NCI-H1417 treated with DMSO at 0.1 percent for 48 hours (cell line): Measurements from ENCODE around the gene FOXP1.

Source experiments
- DNase-seq: peaks from one replicate; lab custom pipeline; 2025; lab: John Stamatoyannopoulos, UW

The FOXP1 gene

DNA sequence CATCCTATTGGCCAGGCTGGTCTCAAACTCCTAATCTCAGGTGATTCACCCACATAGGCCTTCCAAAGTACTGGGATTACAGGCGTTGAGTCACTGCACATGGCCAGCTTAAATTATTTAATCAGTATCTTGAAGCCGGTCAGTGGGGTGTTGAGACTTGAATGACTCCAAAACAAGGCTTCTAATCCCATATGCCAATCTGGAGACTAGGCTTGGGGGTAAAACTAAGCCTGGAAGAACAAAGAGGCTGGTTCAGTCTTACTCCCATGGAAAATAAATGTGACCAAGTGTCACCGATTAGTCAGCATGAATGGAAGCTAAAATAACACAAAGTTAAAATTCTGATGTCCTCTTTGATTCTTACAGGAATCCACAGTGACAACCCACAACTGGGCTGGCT, 509.1 kb downstream of the FOXP1 start:
- DNase-seq, result no peak

GRCh38 chr3:71072986-71073385, 510.5 kb downstream of the FOXP1 start:
- DNase-seq, result no peak

GRCh38 chr3:71072287-71072686, 511.2 kb downstream of the FOXP1 start:
- no peak for DNase-seq

GRCh38 chr3:71070497-71071463, 512.7 kb downstream of the FOXP1 start:
- no peak for DNase-seq

DNA sequence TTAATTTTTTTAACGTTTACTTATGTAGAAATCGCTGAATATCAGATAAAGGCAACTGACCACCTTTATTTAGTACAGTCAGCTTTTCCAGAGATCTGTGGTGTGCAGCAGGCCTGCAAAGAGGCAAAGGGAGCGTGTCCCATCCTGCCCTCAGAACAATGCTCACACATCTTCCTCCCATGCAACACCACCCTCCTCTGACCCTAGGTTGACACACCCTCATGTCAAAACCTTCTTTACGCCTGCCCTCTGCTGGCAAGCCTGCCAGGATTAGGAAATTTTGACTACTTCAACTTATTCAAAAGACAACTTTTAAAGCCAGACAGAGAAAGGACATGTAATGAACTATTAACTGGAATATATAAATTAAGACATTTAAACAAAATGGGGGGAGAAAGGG, 513.7 kb downstream of the FOXP1 start:
- DNase-seq, result no peak

GRCh38 chr3:71067977-71068654, 515.4 kb downstream of the FOXP1 start:
- DNase-seq, result no peak

DNA sequence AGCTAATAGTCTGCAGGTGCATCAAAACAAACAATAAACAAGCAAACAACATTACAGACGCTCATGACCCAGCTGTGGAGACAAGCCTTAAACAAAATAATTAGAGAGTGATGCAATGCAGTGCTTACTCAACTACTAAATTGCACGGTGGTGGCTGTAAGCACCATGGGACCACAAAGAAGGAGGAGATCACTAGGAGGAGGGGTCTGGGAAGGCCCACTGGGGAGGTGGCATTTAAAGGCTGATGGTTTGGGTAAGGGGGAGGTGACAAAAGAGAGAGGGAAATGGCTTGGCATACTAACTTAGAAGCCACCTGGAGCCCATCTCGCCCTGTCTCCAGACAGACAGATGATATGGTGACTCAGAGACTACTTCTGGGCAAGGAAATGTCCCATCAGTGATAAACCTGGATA, 516.7 kb downstream of the FOXP1 start:
- no peak for DNase-seq

DNA sequence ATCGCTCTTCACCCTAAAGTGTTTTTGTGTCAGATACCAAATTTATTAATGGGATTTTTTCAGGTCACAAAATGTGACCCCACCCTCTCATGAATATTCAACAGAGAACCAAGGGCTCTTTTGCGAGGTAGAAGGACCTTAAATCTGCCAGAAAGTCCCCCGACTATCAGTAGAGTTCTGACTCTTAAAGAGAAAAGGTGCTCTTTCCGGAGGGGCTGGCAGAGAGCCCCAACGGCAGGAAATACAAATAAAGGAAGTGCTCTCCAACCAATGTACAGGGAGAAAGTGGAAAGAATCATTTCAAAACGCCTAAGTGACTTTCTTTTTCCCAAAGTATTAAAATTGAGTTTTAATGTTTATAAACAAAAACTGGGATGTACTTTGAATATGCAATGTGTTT, 517.2 kb downstream of the FOXP1 start:
- DNase-seq, result no peak

- no peak for DNase-seq
Observed at GRCh38 chr3:71065764-71066013, 517.8 kb downstream of the FOXP1 start.

DNA sequence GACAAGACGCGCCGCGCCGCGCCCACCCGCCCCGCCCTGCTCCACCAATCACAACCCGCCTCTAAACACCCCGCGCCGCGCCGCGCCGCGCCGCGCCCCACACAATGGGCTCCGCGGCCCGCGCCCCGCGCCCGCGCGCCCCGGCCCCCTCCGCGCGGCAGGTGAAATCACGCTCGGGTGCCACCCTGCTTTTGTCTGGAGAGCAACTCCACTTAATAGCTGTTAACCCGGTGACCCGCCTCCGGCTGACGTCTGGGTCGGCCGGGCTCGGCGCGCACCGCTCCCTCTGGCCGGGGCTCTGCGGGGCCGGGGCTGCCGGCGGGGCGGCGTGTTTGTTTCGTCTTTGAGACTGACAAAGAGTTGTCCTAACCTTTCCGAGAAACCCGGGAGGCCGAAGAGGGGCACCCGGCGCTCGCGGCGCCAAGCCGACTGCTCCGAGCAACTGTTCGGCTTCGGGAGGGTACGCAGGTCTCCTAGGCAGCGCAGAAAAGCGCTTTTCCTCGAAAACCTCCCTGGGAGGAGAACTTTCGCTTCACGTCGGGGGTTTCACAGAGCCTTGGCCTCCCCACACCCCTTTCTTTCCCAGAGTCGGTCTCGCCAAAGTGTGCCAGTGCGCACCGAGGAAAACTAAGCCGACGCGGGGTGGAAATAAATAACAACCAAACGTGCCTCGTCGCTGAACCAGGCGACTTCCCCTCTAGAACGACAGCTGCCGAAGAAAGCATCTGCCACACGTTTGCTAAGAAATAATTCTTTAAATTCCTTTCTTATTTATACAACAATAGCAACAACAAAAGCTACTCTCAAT, 518.4 kb downstream of the FOXP1 start:
- no peak for DNase-seq

DNA sequence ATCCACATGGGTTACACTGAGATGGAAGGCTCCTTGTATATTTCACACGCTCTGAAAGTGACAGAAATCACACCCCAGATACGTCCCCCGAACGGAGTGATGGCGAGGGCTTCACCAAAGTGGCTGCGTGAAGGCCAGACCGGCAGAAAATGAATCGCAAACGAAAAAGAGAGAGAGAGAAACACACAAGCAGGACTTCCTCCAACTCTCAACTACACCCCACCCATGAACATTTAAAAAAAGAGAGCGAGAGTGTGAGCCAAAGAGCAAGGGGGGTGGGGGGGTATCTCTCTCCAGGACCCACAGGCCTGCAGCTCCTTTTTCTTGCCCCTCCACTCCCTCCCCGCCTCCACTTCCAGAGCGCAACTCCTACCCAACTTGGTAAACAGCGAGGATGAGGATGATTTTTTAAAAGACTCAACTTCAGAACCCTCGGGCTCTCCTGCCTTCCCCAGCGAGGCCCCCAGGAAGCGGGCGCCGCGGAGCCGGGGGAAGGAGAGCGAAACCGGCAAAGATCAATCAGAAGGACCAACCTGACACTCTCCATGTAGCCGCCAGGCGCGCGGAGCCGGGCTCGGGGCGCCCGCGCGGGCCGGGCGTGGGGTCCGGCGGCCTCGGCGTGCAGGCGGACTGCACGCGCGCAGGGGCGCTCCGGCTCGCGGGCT, 519.1 kb downstream of the FOXP1 start:
- DNase-seq, result no peak

DNA sequence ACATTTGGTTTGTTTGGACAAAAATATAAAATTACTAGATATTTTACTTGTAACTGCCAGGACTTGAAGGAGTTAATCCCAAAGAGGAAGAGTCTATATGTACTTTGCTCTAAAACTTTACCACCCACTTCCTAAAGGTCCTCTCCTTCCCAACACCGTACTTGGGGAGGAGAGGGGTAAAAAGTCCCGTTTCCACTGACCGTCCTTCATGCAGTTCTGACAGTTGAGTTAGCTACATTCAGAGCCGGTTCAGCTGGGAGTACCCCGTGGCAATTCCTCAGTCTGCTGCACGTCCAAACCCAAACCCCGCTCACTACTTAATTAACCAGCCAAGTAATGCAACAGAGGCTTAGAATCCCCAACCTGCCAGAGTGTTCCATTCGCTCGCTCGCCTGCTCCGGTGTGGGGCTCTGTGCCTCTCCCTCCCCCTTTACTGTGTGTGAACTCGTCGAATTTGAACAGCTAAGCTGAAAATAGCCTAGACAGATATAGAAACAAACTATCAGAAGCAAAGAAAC, 519.7 kb downstream of the FOXP1 start:
- DNase-seq, result no peak

DNA sequence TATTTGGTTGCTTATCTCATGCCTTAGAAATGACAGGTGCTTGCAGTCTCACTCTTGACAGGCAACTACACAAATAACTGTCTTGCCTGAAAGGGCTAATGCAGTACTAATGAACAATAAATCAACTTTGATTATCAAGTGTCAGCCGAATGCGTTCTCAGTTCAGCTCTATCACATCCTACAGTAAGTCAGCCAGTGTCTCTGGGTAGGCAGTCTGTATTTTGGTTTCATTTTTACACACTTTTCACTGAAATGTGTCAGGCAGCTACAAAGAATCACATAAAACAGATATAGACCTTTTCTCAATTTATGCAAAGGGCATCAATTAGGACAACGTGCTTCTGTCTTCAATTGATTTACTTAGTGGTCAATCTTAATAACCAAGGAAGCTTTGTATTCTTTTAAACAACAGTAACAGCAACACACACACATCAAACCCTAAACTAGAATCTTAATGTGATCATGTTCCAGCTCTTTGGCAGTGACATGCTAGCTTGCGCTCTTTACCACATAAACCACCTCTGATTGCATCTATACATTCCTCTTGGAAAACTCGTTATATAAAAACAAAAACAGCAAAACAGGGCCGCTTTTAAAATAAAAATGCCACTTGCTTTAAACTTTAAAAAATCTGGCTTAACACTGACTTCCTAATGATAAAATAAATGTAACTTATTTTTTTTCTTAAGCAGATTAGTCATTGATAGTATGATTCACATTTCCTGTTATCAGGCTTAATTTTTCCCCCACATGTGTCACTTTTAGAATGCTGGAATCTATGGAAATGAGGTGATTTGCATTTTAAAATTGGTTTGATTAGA, 520.4 kb downstream of the FOXP1 start:
- DNase-seq, result peak; percentile 75

DNA sequence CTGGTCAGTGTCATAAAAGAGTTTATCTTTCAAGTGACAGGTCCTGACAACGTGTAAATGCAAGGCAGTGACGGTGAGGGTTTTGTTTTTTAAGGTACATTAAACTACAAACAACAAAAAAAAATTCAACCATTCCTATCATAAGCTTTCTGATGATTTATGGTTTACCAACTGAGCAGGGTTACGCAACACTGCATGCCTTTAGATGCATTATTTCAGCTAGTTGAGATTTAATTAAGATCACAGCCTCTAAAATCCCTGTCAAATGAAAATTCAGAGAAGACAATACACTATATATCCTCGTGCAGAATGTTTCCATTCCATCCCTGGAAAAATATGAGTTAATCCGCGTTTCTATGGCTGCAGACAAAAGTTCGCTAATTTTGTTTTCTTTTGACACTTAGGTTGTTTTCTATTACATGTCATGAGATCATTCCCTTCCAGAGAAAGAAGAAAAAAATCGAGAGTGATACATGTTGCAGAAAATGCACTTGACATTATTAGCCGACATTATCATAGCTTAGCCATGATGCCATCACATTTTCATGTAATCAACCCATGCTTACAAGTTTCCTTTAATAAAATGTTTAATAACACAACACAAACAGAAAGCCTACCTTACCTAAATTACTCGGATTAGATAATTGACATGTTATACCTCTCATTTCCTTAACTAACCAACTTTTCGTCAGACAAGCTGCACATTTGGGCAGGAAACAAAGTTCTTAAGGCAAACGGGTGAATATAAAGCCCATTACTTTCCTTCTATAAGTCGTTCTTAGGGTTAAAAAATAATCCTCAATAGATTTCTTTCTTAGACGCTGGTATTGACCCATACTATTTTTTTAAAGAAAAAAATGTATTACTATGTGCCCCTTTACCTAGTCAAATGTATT, 521.2 kb downstream of the FOXP1 start:
- no peak for DNase-seq

DNA sequence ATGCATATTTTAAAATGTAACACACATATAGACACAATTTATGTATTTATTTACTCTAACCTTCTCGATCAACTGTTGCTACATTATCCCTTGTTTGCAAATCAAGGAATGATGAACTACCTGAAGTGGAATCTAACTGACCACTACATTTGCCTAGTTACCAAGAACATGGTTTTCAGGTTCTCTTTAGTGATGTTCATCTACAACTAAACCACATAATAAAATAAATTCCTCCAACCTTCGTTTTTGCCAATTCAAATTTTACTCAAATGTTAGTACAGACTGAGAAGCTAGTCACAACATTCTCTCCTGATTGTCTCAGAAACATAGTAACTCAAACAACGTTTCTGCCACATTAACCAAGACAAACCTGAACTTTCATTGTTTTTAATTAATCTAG, 521.9 kb downstream of the FOXP1 start:
- DNase-seq, result no peak

DNA sequence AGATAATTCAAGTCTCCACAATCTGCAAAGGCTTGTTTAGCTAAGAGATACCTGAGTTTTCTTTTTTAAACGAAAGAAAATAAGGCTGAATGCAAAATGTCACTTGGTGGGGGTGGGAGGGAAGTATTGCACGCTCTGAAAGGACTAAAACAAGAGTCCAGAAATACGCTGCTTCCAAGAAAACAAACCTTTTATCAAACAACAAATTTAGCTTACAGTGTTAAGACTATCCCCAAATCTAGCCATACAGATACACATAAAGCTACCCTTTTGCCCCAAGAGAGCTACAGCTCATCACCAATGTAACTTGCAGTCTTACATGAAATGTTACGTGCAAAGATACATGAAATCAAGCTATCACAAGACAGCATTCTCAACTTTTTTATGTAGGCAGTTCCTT, 522.5 kb downstream of the FOXP1 start:
- no peak for DNase-seq

GRCh38 chr3:71060536-71060935, 523.0 kb downstream of the FOXP1 start:
- DNase-seq, result no peak

- no peak for DNase-seq
Observed at GRCh38 chr3:71057526-71057894, 526.0 kb downstream of the FOXP1 start.

GRCh38 chr3:71056327-71056726, 527.2 kb downstream of the FOXP1 start:
- no peak for DNase-seq
